OCI-LY3 (cell line): Measurements from ENCODE around the gene NRF1.
"Not testable (repeated sequence)": the region's sequence is repeated elsewhere in the genome, so short reads cannot be mapped to it uniquely, and the experiment has no call there.

Source experiments
- H2AFZ ChIP-seq: fragments of 200-600, 300-600 bp; shearing (Covaris generic); 2 replicates; pipeline ENCODE4 v1.6.0; 2014; ENCODE audit warnings: antibody characterized with exemption, low read depth, low read length
- H3K27ac ChIP-seq: fragments of 200-600, 300-600 bp; sonication (generic); 2 replicates; pipeline ENCODE4 v1.5.1; 2014; ENCODE audit warnings: mild to moderate bottlenecking, low read length, moderate library complexity, mixed read lengths
- H3K27me3 ChIP-seq: fragments of 200-600, 300-600 bp; sonication (generic); 2 replicates; pipeline ENCODE4 v1.6.1; 2014; ENCODE audit warnings: low read depth, low read length, mixed read lengths
- H3K36me3 ChIP-seq: fragments of 200-600, 300-600 bp; sonication (generic); replicated peaks from 2 replicates; pipeline ENCODE3; 2014; ENCODE audit warnings: low read depth, low read length, mixed read lengths
- H3K4me1 ChIP-seq: fragments of 300-600, 200-600 bp; sonication (generic); 2 replicates; pipeline ENCODE4 v1.6.1; 2014; ENCODE audit warnings: low read length, mixed read lengths
- H3K4me2 ChIP-seq: fragments of 200-600, 300-600 bp; sonication (generic); 2 replicates; pipeline ENCODE4 v1.6.1; 2014; ENCODE audit warnings: low read length, mixed read lengths
- H3K4me3 ChIP-seq: fragments of 300-600, 200-600 bp; sonication (generic); 2 replicates; pipeline ENCODE4 v1.5.1; 2014; ENCODE audit warnings: antibody characterized with exemption, mild to moderate bottlenecking, low read length, moderate library complexity
- H3K79me2 ChIP-seq: fragments of 300-600, 200-600 bp; shearing (Covaris generic); 2 replicates; pipeline ENCODE4 v1.6.1; 2014; ENCODE audit warnings: mild to moderate bottlenecking, low read length, mixed read lengths
- H3K9ac ChIP-seq: fragments of 300-600, 200-600 bp; shearing (Covaris generic); 2 replicates; pipeline ENCODE4 v1.6.0; 2014; ENCODE audit warnings: mild to moderate bottlenecking, low read length, moderate library complexity
- H3K9me3 ChIP-seq: fragments of 200-600, 300-600 bp; shearing (Covaris generic); 2 replicates; pipeline ENCODE4 v1.6.1; 2014; ENCODE audit warnings: low read length, mixed read lengths; ENCODE audit not compliant: insufficient read depth
- H4K20me1 ChIP-seq: fragments of 200-600, 300-600 bp; sonication (generic); 2 replicates; pipeline ENCODE4 v1.6.1; 2016; ENCODE audit warnings: low read length, mixed read lengths; ENCODE audit not compliant: insufficient read depth
- EZH2phosphoT487 ChIP-seq: fragments of 200-600 bp; shearing (Covaris generic); IDR thresholded peaks from 2 replicates; pipeline ENCODE4 v1.6.1; 2018; ENCODE audit warnings: antibody characterized with exemption, mixed run types, low read depth
- TF ChIP-seq, protein P1 (sequence below): fragments of 200-600, 300-600 bp; sonication (generic); IDR thresholded peaks from 2 replicates; pipeline ENCODE4 v1.5.1; 2014; ENCODE audit warnings: antibody characterized with exemption, low read length, low read depth

The NRF1 gene

GRCh38 chr7:129669901-129670300, 58.4 kb downstream of the NRF1 start:
- H3K4me1 ChIP-seq, result no peaks in the 10 kb centered on the region
- H3K36me3 ChIP-seq, result peaks cover 26% of the 10 kb centered on the region
- H2AFZ ChIP-seq, result no peak overlapping the region
- H4K20me1 ChIP-seq, result no peaks in the 10 kb centered on the region
- peaks cover 2% of the 10 kb centered on the region; the same call in 1 of the 2 replicates for H3K79me2 ChIP-seq
- H3K27ac ChIP-seq, result no peak overlapping the region
- H3K27me3 ChIP-seq, result no peaks in the 10 kb centered on the region
- H3K9ac ChIP-seq, result no peak overlapping the region
- TF ChIP-seq EZH2phosphoT487, result no peak
- TF ChIP-seq, protein P1, sequence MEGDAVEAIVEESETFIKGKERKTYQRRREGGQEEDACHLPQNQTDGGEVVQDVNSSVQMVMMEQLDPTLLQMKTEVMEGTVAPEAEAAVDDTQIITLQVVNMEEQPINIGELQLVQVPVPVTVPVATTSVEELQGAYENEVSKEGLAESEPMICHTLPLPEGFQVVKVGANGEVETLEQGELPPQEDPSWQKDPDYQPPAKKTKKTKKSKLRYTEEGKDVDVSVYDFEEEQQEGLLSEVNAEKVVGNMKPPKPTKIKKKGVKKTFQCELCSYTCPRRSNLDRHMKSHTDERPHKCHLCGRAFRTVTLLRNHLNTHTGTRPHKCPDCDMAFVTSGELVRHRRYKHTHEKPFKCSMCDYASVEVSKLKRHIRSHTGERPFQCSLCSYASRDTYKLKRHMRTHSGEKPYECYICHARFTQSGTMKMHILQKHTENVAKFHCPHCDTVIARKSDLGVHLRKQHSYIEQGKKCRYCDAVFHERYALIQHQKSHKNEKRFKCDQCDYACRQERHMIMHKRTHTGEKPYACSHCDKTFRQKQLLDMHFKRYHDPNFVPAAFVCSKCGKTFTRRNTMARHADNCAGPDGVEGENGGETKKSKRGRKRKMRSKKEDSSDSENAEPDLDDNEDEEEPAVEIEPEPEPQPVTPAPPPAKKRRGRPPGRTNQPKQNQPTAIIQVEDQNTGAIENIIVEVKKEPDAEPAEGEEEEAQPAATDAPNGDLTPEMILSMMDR, result no peak
- H3K4me3 ChIP-seq, result no peak overlapping the region
- no peaks in the 10 kb centered on the region; the same call in 1 of the 2 replicates for H3K9me3 ChIP-seq
- H3K4me2 ChIP-seq, result no peak overlapping the region

DNA sequence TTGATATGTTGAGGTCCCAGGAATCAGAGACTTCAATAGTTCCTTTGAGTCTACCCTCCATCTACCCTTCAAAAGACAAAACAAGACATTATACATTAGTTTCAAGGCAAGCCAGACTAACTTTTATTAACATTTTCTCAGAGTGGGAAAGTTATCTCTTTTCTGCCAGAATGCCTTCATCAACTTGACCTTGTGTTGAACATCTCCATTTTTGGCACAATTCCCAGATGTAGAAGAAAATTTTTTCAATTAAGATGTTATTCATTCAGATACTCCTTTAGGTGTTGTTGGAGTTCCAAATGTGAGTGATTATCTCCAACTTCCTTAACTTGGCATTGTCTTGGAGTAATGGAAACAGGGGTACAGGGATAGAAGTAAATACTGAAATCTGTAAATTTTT, 59.1 kb downstream of the NRF1 start:
- Histone ChIP-seq H4K20me1 (no peaks in the 10 kb centered on the region), H3K27me3 (no peaks in the 10 kb centered on the region), H3K27ac (no peak overlapping the region), H3K79me2 (no peaks in the 10 kb centered on the region), H3K9me3 (peaks cover 4% of the 10 kb centered on the region; the same call in 1 of the 2 replicates), H2AFZ (no peak overlapping the region), H3K4me1 (no peaks in the 10 kb centered on the region), H3K4me2 (no peak overlapping the region), H3K36me3 (peaks cover 33% of the 10 kb centered on the region), H3K4me3 (no peak overlapping the region), H3K9ac (no peak overlapping the region)
- TF ChIP-seq, protein P1, result no peak
- TF ChIP-seq EZH2phosphoT487, result no peak

DNA sequence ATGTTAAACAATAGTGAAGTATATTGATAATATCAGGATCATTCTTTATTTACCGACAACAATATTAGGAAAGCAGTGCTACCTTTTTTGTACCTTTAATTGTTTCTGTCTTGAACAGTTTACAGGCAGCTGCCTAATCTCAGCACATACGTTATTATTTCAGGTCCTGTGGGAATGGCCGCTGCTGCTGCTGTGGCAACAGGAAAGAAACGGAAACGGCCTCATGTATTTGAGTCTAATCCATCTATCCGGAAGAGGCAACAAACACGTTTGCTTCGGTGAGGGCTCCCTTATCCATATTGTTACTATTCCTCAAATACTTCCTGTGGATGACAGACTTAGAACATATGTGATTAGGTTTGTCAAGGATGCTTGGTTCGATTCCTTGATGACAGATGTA, 59.7 kb downstream of the NRF1 start:
- H3K4me3 ChIP-seq, result no peak overlapping the region
- H3K27ac ChIP-seq, result no peak overlapping the region
- no peak overlapping the region for H3K4me2 ChIP-seq
- H3K9ac ChIP-seq, result no peak overlapping the region
- no peaks in the 10 kb centered on the region for H4K20me1 ChIP-seq
- no peaks in the 10 kb centered on the region for H3K27me3 ChIP-seq
- TF ChIP-seq, protein P1, result no peak
- TF ChIP-seq EZH2phosphoT487, result no peak
- no peaks in the 10 kb centered on the region for H3K4me1 ChIP-seq
- H3K79me2 ChIP-seq, result no peaks in the 10 kb centered on the region
- peaks cover 35% of the 10 kb centered on the region for H3K36me3 ChIP-seq
- peaks cover 4% of the 10 kb centered on the region; the same call in 1 of the 2 replicates for H3K9me3 ChIP-seq
- no peak overlapping the region for H2AFZ ChIP-seq

DNA sequence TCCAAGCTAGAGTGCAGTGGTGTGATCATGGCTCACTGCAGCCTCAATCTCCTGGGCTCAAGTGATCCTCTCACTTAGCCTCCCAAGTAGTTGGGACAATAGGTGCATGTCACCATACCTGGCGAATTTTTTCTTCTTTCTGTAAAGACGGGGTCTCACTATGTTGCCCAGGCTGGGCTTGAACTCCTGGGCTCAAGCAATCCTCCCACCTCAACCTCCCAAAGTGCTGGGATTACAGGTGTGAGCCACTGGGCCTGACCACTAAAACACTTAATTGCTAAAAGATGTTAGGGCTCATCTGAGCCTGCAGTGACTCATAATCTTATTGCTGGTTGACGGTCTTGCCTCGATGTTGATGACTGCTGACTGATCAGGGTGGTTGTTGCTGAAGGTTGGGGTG, 63.0 kb downstream of the NRF1 start:
- H2AFZ ChIP-seq, H3K9me3 ChIP-seq, H4K20me1 ChIP-seq, H3K4me2 ChIP-seq, H3K79me2 ChIP-seq, H3K9ac ChIP-seq, H3K27me3 ChIP-seq, H3K4me3 ChIP-seq, H3K4me1 ChIP-seq, H3K27ac ChIP-seq: not testable (repeated sequence)
- peaks cover 41% of the 10 kb centered on the region for H3K36me3 ChIP-seq

- H3K4me2 ChIP-seq, result no peak overlapping the region
- no peak for TF ChIP-seq EZH2phosphoT487
- TF ChIP-seq, protein P1, result no peak
- no peaks in the 10 kb centered on the region for H3K4me1 ChIP-seq
- H3K27ac ChIP-seq, result no peak overlapping the region
- H2AFZ ChIP-seq, result no peak overlapping the region
- no peak overlapping the region for H3K9ac ChIP-seq
- H3K9me3 ChIP-seq, result peaks cover 4% of the 10 kb centered on the region; the same call in 1 of the 2 replicates
- H4K20me1 ChIP-seq, result no peaks in the 10 kb centered on the region
- H3K79me2 ChIP-seq, result no peaks in the 10 kb centered on the region
- peaks cover 46% of the 10 kb centered on the region for H3K36me3 ChIP-seq
- H3K27me3 ChIP-seq, result no peaks in the 10 kb centered on the region
- H3K4me3 ChIP-seq, result no peak overlapping the region
Measured at GRCh38 chr7:129675521-129675920, 64.0 kb downstream of the NRF1 start.
